Upper lobe of left lung (tissue), 4 donors: Measurements from ENCODE around the gene PATJ.

ENCODE experiments used
- CTCF ChIP-seq, 6 experiments: fragments of 450-650 bp in 4 of 6; fragments of 200-600 bp in 2 of 6; sonication (generic) in 2 of 6; IDR thresholded peaks; one replicate each; pipeline ENCODE4 v1.5.1; 2016 to 2019; ENCODE audit warnings: antibody characterized with exemption in 6 of 6
- POLR2AphosphoS5 ChIP-seq, 2 donors: sonication (generic); formaldehyde crosslinking; IDR thresholded peaks; one replicate each; pipeline ENCODE4 v1.5.1; 2017; ENCODE audit warnings: antibody characterized with exemption in 2 of 2

GRCh38 chr1:61951731-61952580 lies 209.7 kb downstream of the PATJ start:
- TF ChIP-seq CTCF (IDR thresholded peaks at IDR 0.05) (no peak), POLR2AphosphoS5 (IDR thresholded peaks at IDR 0.05) (no peak)
